HEK293 (cell line): ENCODE data around the gene IFI27L2.

Source experiments
- ZNF311 ChIP-seq: fragments of 450-650 bp; formaldehyde crosslinking; IDR thresholded peaks from 2 replicates; pipeline ENCODE4 v1.5.1; 2017; ENCODE audit warnings: missing biosample characterization, missing genetic modification characterization, borderline replicate concordance
- TF ChIP-seq, protein P1 (sequence below): fragments of 450-650 bp; formaldehyde crosslinking; IDR thresholded peaks from 2 replicates; pipeline ENCODE4 v1.5.1; 2016; ENCODE audit warnings: missing biosample characterization, missing genetic modification characterization
- TF ChIP-seq, protein P2 (sequence below): fragments of 450-650 bp; formaldehyde crosslinking; IDR thresholded peaks from 2 replicates; pipeline ENCODE4 v1.5.1; 2016; ENCODE audit warnings: missing biosample characterization, missing genetic modification characterization

DNA sequence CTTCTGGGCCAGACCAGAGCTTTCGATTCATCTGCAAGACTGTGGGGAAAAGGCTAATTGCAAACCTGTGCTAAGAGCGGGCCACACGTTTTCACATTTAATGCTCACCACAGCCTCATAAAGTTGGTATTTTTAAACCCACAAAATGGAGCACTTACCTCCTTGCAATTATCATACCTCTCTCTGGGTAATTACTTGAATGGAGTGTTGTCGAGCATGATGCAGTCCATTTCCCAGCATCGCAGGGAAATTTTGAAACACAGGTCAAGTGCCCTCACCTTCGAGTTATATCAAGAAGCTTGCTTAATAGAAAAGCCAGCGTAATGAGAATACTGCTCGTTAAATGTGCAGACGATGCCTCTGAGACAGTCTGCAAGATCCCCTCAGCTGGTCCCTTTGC, 8.8 kb upstream of the IFI27L2 start:
- TF ChIP-seq ZNF311 (tag by site-specific recombination), result no peak
- TF ChIP-seq, protein P1, sequence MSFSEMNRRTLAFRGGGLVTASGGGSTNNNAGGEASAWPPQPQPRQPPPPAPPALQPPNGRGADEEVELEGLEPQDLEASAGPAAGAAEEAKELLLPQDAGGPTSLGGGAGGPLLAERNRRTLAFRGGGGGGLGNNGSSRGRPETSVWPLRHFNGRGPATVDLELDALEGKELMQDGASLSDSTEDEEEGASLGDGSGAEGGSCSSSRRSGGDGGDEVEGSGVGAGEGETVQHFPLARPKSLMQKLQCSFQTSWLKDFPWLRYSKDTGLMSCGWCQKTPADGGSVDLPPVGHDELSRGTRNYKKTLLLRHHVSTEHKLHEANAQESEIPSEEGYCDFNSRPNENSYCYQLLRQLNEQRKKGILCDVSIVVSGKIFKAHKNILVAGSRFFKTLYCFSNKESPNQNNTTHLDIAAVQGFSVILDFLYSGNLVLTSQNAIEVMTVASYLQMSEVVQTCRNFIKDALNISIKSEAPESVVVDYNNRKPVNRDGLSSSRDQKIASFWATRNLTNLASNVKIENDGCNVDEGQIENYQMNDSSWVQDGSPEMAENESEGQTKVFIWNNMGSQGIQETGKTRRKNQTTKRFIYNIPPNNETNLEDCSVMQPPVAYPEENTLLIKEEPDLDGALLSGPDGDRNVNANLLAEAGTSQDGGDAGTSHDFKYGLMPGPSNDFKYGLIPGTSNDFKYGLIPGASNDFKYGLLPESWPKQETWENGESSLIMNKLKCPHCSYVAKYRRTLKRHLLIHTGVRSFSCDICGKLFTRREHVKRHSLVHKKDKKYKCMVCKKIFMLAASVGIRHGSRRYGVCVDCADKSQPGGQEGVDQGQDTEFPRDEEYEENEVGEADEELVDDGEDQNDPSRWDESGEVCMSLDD (tag by site-specific recombination), result no peak
- TF ChIP-seq, protein P2, sequence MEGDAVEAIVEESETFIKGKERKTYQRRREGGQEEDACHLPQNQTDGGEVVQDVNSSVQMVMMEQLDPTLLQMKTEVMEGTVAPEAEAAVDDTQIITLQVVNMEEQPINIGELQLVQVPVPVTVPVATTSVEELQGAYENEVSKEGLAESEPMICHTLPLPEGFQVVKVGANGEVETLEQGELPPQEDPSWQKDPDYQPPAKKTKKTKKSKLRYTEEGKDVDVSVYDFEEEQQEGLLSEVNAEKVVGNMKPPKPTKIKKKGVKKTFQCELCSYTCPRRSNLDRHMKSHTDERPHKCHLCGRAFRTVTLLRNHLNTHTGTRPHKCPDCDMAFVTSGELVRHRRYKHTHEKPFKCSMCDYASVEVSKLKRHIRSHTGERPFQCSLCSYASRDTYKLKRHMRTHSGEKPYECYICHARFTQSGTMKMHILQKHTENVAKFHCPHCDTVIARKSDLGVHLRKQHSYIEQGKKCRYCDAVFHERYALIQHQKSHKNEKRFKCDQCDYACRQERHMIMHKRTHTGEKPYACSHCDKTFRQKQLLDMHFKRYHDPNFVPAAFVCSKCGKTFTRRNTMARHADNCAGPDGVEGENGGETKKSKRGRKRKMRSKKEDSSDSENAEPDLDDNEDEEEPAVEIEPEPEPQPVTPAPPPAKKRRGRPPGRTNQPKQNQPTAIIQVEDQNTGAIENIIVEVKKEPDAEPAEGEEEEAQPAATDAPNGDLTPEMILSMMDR, result no peak
